SK-N-SH (cell line): Measurements from ENCODE around the gene TRPM3. TPM values are rescaled to one million over a fixed set of nuclear protein-coding genes. Genes with fewer than 3 reads are reported as not detected.
A peak's percentile ranks its signal among the peaks of the same experiment; 100 is the strongest.

Source experiments
- CTCF ChIA-PET: fragments of 300-600, 350-600 bp; formaldehyde crosslinking; extraction: SDS; loops from one replicate; lab custom pipeline; 2021; lab: Yijun Ruan, JAX
- POLR2A ChIA-PET: fragments of 350-600 bp; sonication (Branson Sonifier 250); formaldehyde crosslinking; extraction: SDS; loops from one replicate; lab custom pipeline; 2020; ENCODE audit warnings: antibody characterized with exemption, inconsistent platforms; lab: Yijun Ruan, JAX
- DNase-seq: peaks from one replicate; pipeline ENCODE4 v3.0.0; 2012
- H2AFZ ChIP-seq: fragments of 200-600 bp; sonication (generic); 2 replicates; pipeline ENCODE4 v1.8.1; 2016; ENCODE audit warnings: antibody characterized with exemption, mild to moderate bottlenecking, low read depth
- H3F3A ChIP-seq: fragments of 200-600 bp; sonication (generic); replicated peaks from 2 replicates; pipeline ENCODE3; 2016; ENCODE audit warnings: antibody characterized with exemption, mild to moderate bottlenecking; ENCODE audit not compliant: insufficient read depth
- H3K27ac ChIP-seq, 2 experiments: fragments of 200-500 bp in 1 of 2; fragments of 200-600 bp in 1 of 2; sonication (Bioruptor generic) in 1 of 2; sonication (generic), shearing (Covaris generic) in 1 of 2; 2 replicates each; pipeline versions ENCODE4 v1.5.1 to v1.6.1; 2014 to 2016; ENCODE audit warnings: low read depth in 2 of 2, inconsistent platforms in 1 of 2, low read length in 1 of 2, mild to moderate bottlenecking in 1 of 2, mixed read lengths in 1 of 2
- H3K27me3 ChIP-seq: fragments of 200-600 bp; sonication (generic), shearing (Covaris generic); 2 replicates; pipeline ENCODE4 v1.6.1; 2016; ENCODE audit warnings: mixed run types; ENCODE audit not compliant: insufficient read depth
- H3K36me3 ChIP-seq, 2 experiments: fragments of 200-500 bp in 1 of 2; fragments of 200-600 bp in 1 of 2; sonication (Bioruptor generic) in 1 of 2; sonication (generic) in 1 of 2; replicated peaks in 1 of 2; 2 replicates each; pipeline versions ENCODE3 to v1.5.1; 2014 to 2016; ENCODE audit warnings: low read length in 1 of 2, mild to moderate bottlenecking in 1 of 2; ENCODE audit not compliant: insufficient read depth in 2 of 2, control insufficient read depth in 1 of 2
- H3K4me1 ChIP-seq, 2 experiments: fragments of 200-500 bp in 1 of 2; fragments of 200-600 bp in 1 of 2; sonication (Bioruptor generic) in 1 of 2; sonication (generic), shearing (Covaris generic) in 1 of 2; 2 replicates each; pipeline versions ENCODE4 v1.5.1 to v1.6.1; 2014 to 2016; ENCODE audit warnings: low read depth in 1 of 2, low read length in 1 of 2, mixed run types in 1 of 2; ENCODE audit not compliant: insufficient read depth in 2 of 2, control insufficient read depth in 1 of 2
- H3K4me2 ChIP-seq: fragments of 200-600 bp; sonication (generic), shearing (Covaris generic); 2 replicates; pipeline ENCODE4 v1.6.1; 2017; ENCODE audit warnings: mixed run types
- H3K4me3 ChIP-seq, 2 experiments: fragments of 200-500 bp in 1 of 2; fragments of 200-600 bp in 1 of 2; sonication (Bioruptor generic) in 1 of 2; sonication (generic), shearing (Covaris generic) in 1 of 2; 2 replicates each; pipeline versions ENCODE4 v1.5.1 to v1.8.1; 2014 to 2016; ENCODE audit warnings: low read depth in 2 of 2, inconsistent platforms in 1 of 2, low read length in 1 of 2, mild to moderate bottlenecking in 1 of 2, mixed read lengths in 1 of 2, moderate library complexity in 1 of 2
- H3K79me2 ChIP-seq: fragments of 200-600 bp; sonication (generic); 2 replicates; pipeline ENCODE4 v1.8.1; 2017; ENCODE audit warnings: mild to moderate bottlenecking; ENCODE audit not compliant: insufficient read depth
- H3K9ac ChIP-seq: fragments of 200-600 bp; sonication (generic); 2 replicates; pipeline ENCODE4 v1.6.1; 2017; ENCODE audit warnings: mixed run types
- H3K9me2 ChIP-seq: fragments of 200-600 bp; sonication (generic); 2 replicates; pipeline ENCODE4 v1.6.1; 2017; ENCODE audit warnings: mixed run types
- H3K9me3 ChIP-seq: fragments of 200-600 bp; sonication (generic); 2 replicates; pipeline ENCODE4 v1.6.1; 2017; ENCODE audit warnings: mixed run types, mild to moderate bottlenecking, moderate library complexity
- H4K20me1 ChIP-seq: fragments of 200-600 bp; sonication (generic); 2 replicates; pipeline ENCODE4 v1.6.1; 2017; ENCODE audit warnings: mild to moderate bottlenecking, mixed run types; ENCODE audit not compliant: insufficient read depth
- CHD2 ChIP-seq: fragments of 150-350 bp; IDR thresholded peaks from 2 replicates; pipeline ENCODE4 v1.6.1; 2018; ENCODE audit warnings: low read length; ENCODE audit not compliant: partially characterized antibody
- ELF1 ChIP-seq: IDR thresholded peaks from 2 replicates; pipeline ENCODE4 v1.4.0; 2012
- EP300 ChIP-seq, 2 experiments: IDR thresholded peaks; 2 replicates each; pipeline versions ENCODE4 v1.4.0 to v1.6.1; 2012; ENCODE audit warnings: borderline replicate concordance in 1 of 2, low read depth in 1 of 2, low read length in 1 of 2
- EZH2phosphoT487 ChIP-seq: fragments of 200-600 bp; sonication (generic); IDR thresholded peaks from 2 replicates; pipeline ENCODE4 v1.6.1; 2017; ENCODE audit warnings: low read depth, mixed run types, mild to moderate bottlenecking, antibody characterized with exemption, moderate library complexity, borderline replicate concordance
- FOXJ3 ChIP-seq: sonication (generic); formaldehyde crosslinking; IDR thresholded peaks from 2 replicates; pipeline ENCODE4 v1.5.1; 2020; ENCODE audit warnings: mild to moderate bottlenecking, missing genetic modification reagents
- MEF2A ChIP-seq: IDR thresholded peaks from 2 replicates; pipeline ENCODE4 v1.4.0; 2012; ENCODE audit warnings: low read depth, borderline replicate concordance
- NFIC ChIP-seq: IDR thresholded peaks from 2 replicates; pipeline ENCODE4 v1.4.0; 2012; ENCODE audit warnings: borderline replicate concordance
- NRF1 ChIP-seq: IDR thresholded peaks from 2 replicates; pipeline ENCODE4 v1.6.1; 2012; ENCODE audit warnings: low read depth, mild to moderate bottlenecking, low read length
- RAD21 ChIP-seq: IDR thresholded peaks from 2 replicates; pipeline ENCODE4 v1.6.1; 2012; ENCODE audit warnings: mild to moderate bottlenecking, low read length
- RCOR1 ChIP-seq: fragments of 150-350 bp; IDR thresholded peaks from 2 replicates; pipeline ENCODE4 v1.6.1; 2017; ENCODE audit warnings: antibody characterized with exemption, low read length
- SIN3A ChIP-seq: IDR thresholded peaks from 2 replicates; pipeline ENCODE4 v1.6.1; 2012; ENCODE audit warnings: low read depth, mild to moderate bottlenecking, low read length, moderate library complexity, borderline replicate concordance
- SMC3 ChIP-seq: IDR thresholded peaks from 2 replicates; pipeline ENCODE4 v1.6.1; 2012; ENCODE audit warnings: low read depth, low read length, improper control_type of control experiment
- YY1 ChIP-seq: IDR thresholded peaks from 2 replicates; pipeline ENCODE4 v1.4.0; 2012; ENCODE audit warnings: low read depth, mild to moderate bottlenecking
- WGBS: methylation state at CpG from one replicate; pipeline ENCODE4 v1.1.6; 2017; ENCODE audit warnings: low lambda C conversion rate; 5-methylcytosine and 5-hydroxymethylcytosine counted together
- polyA plus RNA-seq, 3 experiments: library from polyadenylated mRNA; depleted of rRNA; stranded (reverse); fragments of >200 nt; gene quantifications; 2 replicates each; pipeline ENCODE4 v1.2.3, GENCODE V29; 2012
- TF ChIP-seq, protein P1 (sequence below): fragments of 150-350 bp; IDR thresholded peaks from 2 replicates; pipeline ENCODE4 v1.6.1; 2017; ENCODE audit warnings: antibody characterized with exemption, low read length, low read depth, borderline replicate concordance
- TF ChIP-seq, protein P2 (sequence below): fragments of 150-350 bp; IDR thresholded peaks from 2 replicates; pipeline ENCODE4 v1.6.1; 2016; ENCODE audit warnings: mild to moderate bottlenecking, low read depth, low read length

Gene TRPM3
- polyA plus RNA-seq, 1 of the 3 experiments (the other 2 are of a cell fraction) = not detected

DNA sequence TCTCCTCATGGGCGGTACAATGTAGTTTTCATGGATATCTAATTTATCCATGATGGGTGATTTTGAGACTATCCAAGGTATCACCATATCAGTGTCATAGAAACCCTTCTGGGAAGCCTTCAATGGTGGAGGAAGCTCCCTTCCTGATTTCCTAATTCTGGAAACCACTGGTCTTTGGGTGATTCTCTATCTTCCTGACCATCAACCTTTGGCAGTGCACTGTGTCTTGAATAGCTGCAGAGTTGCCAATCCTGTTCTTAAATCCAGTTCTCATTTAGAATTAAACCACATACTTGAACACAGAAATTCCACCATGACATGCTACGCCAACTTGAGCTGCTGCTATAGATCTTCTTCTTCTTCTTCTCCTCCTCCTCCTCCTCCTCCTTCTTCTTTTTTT lies 545.3 kb downstream of the TRPM3 start (continued):
- TF ChIP-seq, protein P1, sequence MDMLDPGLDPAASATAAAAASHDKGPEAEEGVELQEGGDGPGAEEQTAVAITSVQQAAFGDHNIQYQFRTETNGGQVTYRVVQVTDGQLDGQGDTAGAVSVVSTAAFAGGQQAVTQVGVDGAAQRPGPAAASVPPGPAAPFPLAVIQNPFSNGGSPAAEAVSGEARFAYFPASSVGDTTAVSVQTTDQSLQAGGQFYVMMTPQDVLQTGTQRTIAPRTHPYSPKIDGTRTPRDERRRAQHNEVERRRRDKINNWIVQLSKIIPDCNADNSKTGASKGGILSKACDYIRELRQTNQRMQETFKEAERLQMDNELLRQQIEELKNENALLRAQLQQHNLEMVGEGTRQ = no peak

DNA sequence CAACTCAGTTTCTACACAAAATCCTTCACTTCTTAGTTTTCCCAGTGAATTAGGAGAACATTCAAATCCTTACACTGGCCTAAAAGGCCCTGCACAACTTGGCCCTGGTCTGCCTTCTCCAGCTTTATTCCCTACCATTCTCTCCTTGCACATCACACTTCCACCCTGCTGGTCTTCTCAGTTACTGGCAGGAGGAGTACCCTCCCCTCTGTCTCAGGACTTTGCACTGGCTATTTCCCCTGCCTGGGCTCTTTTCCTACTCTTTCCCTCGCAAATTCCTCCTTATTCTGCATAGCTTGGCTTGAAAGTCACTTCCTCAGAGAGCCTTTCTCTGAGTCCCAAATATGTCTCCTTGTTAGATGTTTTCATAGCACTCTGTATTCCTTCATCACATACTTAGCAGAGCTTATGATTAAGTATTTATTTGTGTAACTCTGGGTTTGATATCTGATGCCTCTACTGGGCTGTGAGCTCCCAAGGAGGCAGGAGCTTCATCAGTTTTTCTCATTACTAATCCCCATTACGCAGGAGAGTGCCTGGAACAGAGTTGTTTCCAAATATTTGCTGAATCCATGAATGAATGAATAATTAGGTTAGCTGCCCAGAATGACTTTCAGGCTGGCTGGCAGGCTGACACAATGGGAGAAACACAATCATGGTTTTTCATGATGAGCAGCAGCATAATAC lies 547.1 kb downstream of the TRPM3 start:
- Histone ChIP-seq H3K4me3 (no peak overlapping the region), H3K27me3 (no peaks in the 10 kb centered on the region), H2AFZ (no peak overlapping the region), H3K9me2 (no peaks in the 10 kb centered on the region), H3K27ac (peak overlapping the region in 1 of 2 experiments; percentile 54; a peak in 1 of 4 replicates), H3F3A (peaks cover 14% of the 10 kb centered on the region), H3K79me2 (no peaks in the 10 kb centered on the region), H4K20me1 (no peaks in the 10 kb centered on the region), H3K36me3 (no peaks in the 10 kb centered on the region), H3K4me2 (0 out of 2 replicates have a peak overlapping the region, but pooled peaks have one; percentile 20), H3K4me1 (peaks cover 0 to 14% of the 10 kb centered on the region in 2 experiments; a peak in 2 of 4 replicates), H3K9me3 (no peaks in the 10 kb centered on the region), H3K9ac (no peak overlapping the region)
- 66% methylated on average over 2 of the region's 2 CpGs for WGBS
- no peak for DNase-seq
- TF ChIP-seq YY1 = no peak
- TF ChIP-seq SMC3 = no peak
- TF ChIP-seq, protein P1 = no peak
- no peak for TF ChIP-seq CHD2
- no peak for TF ChIP-seq SIN3A
- no peak for TF ChIP-seq RCOR1
- TF ChIP-seq MEF2A = no peak
- TF ChIP-seq NFIC = no peak
- no peak for TF ChIP-seq ELF1
- TF ChIP-seq, protein P2, sequence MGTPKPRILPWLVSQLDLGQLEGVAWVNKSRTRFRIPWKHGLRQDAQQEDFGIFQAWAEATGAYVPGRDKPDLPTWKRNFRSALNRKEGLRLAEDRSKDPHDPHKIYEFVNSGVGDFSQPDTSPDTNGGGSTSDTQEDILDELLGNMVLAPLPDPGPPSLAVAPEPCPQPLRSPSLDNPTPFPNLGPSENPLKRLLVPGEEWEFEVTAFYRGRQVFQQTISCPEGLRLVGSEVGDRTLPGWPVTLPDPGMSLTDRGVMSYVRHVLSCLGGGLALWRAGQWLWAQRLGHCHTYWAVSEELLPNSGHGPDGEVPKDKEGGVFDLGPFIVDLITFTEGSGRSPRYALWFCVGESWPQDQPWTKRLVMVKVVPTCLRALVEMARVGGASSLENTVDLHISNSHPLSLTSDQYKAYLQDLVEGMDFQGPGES = no peak
- TF ChIP-seq RAD21 = no peak
- no peak for TF ChIP-seq EP300 (IDR thresholded peaks at IDR 0.05; ENCODE audit: borderline replicate concordance in 1 of 2, low read depth in 1 of 2, low read length in 1 of 2)
- TF ChIP-seq NRF1 = no peak
- TF ChIP-seq FOXJ3 (CRISPR knock-in tag) = no peak
- TF ChIP-seq EZH2phosphoT487 = no peak
- POLR2A ChIA-PET = no interaction called here
- CTCF ChIA-PET = interaction anchor here (0.8 to 1.6 kb wide), 3 partner anchors 19 to 66 kb away, joined by 3 to 9 read pairs (median 4); no protein-coding TSS in a partner anchor
